Panc1 (cell line): ENCODE results near the gene KCNC1. TPM values are rescaled to one million over a fixed set of nuclear protein-coding genes. Genes with fewer than 3 reads are reported as not detected.

Source experiments
- ATAC-seq: fragments of 200-7000 bp; cut with Tn5 transposase; 2 replicates; pipeline ENCODE4 v1.9.1; 2020; ENCODE audit warnings: mild to moderate bottlenecking, moderate library complexity
- BruUV-seq: library from RNA; stranded (reverse); fragments of 400-500 nt; replicated peaks from 2 replicates; lab custom pipeline; 2021; lab: Mats Ljungman, UMichigan
- CTCF ChIA-PET: fragments of 300-600 bp; sonication (Branson Sonifier 250); formaldehyde crosslinking; loops from one replicate; lab custom pipeline; 2022; ENCODE audit warnings: antibody characterized with exemption; lab: Charles Lee
- POLR2A ChIA-PET: fragments of 300-600 bp; sonication (Branson Sonifier 250); formaldehyde crosslinking; loops from one replicate; lab custom pipeline; 2022; ENCODE audit warnings: antibody characterized with exemption; lab: Charles Lee
- DNase-seq: peaks from one replicate; pipeline ENCODE4 v3.0.0-alpha.2; 2010; ENCODE audit warnings: low read depth, low spot score
- H3K27ac ChIP-seq: 2 replicates; pipeline ENCODE4 v1.5.1; 2011; ENCODE audit warnings: mild to moderate bottlenecking, low read length, inconsistent platforms
- H3K27me3 ChIP-seq: fragments of 200-500 bp; sonication (Bioruptor generic); 2 replicates; pipeline ENCODE4 v1.6.0; 2014; ENCODE audit warnings: low read length, inconsistent platforms; ENCODE audit not compliant: control insufficient read depth, insufficient read depth
- H3K36me3 ChIP-seq: fragments of 200-500 bp; sonication (Bioruptor generic); 2 replicates; pipeline ENCODE4 v1.5.1; 2014; ENCODE audit warnings: inconsistent platforms, mild to moderate bottlenecking, low read length, moderate library complexity; ENCODE audit not compliant: control insufficient read depth, insufficient read depth
- H3K4me1 ChIP-seq: 2 replicates; pipeline ENCODE4 v1.5.1; 2011; ENCODE audit warnings: inconsistent platforms, mild to moderate bottlenecking, low read length, moderate library complexity; ENCODE audit not compliant: control insufficient read depth, insufficient read depth
- H3K4me3 ChIP-seq, 2 experiments: 2 replicates each; pipeline ENCODE4 v1.5.1; 2011 to 2012; ENCODE audit warnings: low read depth in 2 of 2, low read length in 2 of 2, mild to moderate bottlenecking in 2 of 2, inconsistent platforms in 1 of 2, moderate library complexity in 1 of 2
- H3K9me3 ChIP-seq: fragments of 200-500 bp; sonication (Bioruptor generic); 2 replicates; pipeline ENCODE4 v1.5.1; 2014; ENCODE audit warnings: low read depth, mild to moderate bottlenecking, inconsistent platforms, low read length, moderate library complexity; ENCODE audit not compliant: control insufficient read depth, insufficient read depth
- CTCF ChIP-seq: fragments of 450-650 bp; IDR thresholded peaks from 2 replicates; pipeline ENCODE4 v1.5.1; 2017; ENCODE audit warnings: mild to moderate bottlenecking
- POLR2AphosphoS5 ChIP-seq: IDR thresholded peaks from 2 replicates; pipeline ENCODE4 v1.6.1; 2012; ENCODE audit warnings: mild to moderate bottlenecking, low read depth, low read length, moderate library complexity
- REST ChIP-seq, 2 experiments: IDR thresholded peaks; 2 replicates each; pipeline ENCODE4 v1.6.1; 2011 to 2012; ENCODE audit warnings: low read depth in 2 of 2, control low read depth in 1 of 2, low read length in 1 of 2, mild to moderate bottlenecking in 1 of 2, moderate library complexity in 1 of 2; ENCODE audit not compliant: insufficient read depth in 1 of 2
- SIN3A ChIP-seq: IDR thresholded peaks from 2 replicates; pipeline ENCODE4 v1.6.1; 2012; ENCODE audit warnings: low read depth, mild to moderate bottlenecking, low read length, moderate library complexity, borderline replicate concordance; ENCODE audit not compliant: insufficient read depth
- TCF7L2 ChIP-seq: IDR thresholded peaks from 2 replicates; pipeline ENCODE4 v1.6.1; 2011; ENCODE audit warnings: mild to moderate bottlenecking, low read depth, low read length, inconsistent platforms
- in situ Hi-C: cut with HindIII; loops from 2 replicates; pipeline ENCODE4 v1.10.0; 2016; ENCODE audit warnings: low sequenced_read_pairs, low pct_unique_long_range_greater_than_20kb
- intact Hi-C: fragments of 100-400 bp; cut with micrococcal nuclease; formaldehyde crosslinking; loops from one replicate; pipeline ENCODE4 v1.10.0; 2022; ENCODE audit not compliant: unreplicated experiment
- total RNA-seq: library from RNA; stranded (reverse); gene quantifications from one replicate; pipeline ENCODE4 v1.2.1, GENCODE V29; 2021; ENCODE audit not compliant: unreplicated experiment

KCNC1 gene
- total RNA-seq, 1 experiment from 2014 or later = 0.95 TPM

GRCh38 chr11:17798253-17798652, 63.7 kb downstream of the KCNC1 start:
- Histone ChIP-seq H3K4me1 (no peaks in the 10 kb centered on the region), H3K27me3 (no peaks in the 10 kb centered on the region), H3K9me3 (no peaks in the 10 kb centered on the region), H3K27ac (no peak overlapping the region), H3K4me3 (no peak overlapping the region), H3K36me3 (no peaks in the 10 kb centered on the region)
- ATAC-seq = no peak
- POLR2A ChIA-PET = no interaction called here
- no TSS peak for BruUV-seq
- in situ Hi-C loops (no loop called here), intact Hi-C loops (no loop called here)
- CTCF ChIA-PET = no interaction called here
- TF ChIP-seq REST (IDR thresholded peaks at IDR 0.05; ENCODE audit: insufficient read depth in 1 of 2, low read depth in 2 of 2, low read length in 1 of 2) (no peak), CTCF (no peak), TCF7L2 (no peak), SIN3A (no peak), POLR2AphosphoS5 (no peak)
- no peak for DNase-seq

GRCh38 chr11:17798716-17799115, 64.1 kb downstream of the KCNC1 start:
- CTCF ChIA-PET = no interaction called here
- Histone ChIP-seq H3K27ac (no peak overlapping the region), H3K4me1 (no peaks in the 10 kb centered on the region), H3K36me3 (no peaks in the 10 kb centered on the region), H3K9me3 (no peaks in the 10 kb centered on the region), H3K27me3 (no peaks in the 10 kb centered on the region), H3K4me3 (no peak overlapping the region)
- ATAC-seq = no peak
- in situ Hi-C loops = no loop called here
- DNase-seq = no peak
- POLR2A ChIA-PET = no interaction called here
- TF ChIP-seq REST (IDR thresholded peaks at IDR 0.05; ENCODE audit: insufficient read depth in 1 of 2, low read depth in 2 of 2, low read length in 1 of 2) (no peak), SIN3A (no peak), TCF7L2 (no peak), CTCF (no peak), POLR2AphosphoS5 (no peak)
- no TSS peak for BruUV-seq
- intact Hi-C loops = no loop called here
